Neural progenitor cell (in vitro differentiated cells): ENCODE measurements around the gene CCDC107. TPM values are rescaled to one million over a fixed set of nuclear protein-coding genes. Genes with fewer than 3 reads are reported as not detected.

Experiments used
- DNase-seq: peaks from one replicate; pipeline ENCODE4 v3.0.0-alpha.2; 2016; ENCODE audit warnings: low spot score
- H2AFZ ChIP-seq: fragments of 200-600 bp; sonication (generic); replicated peaks from 2 replicates; pipeline ENCODE4 v1.6.1; 2016; ENCODE audit warnings: antibody characterized with exemption
- H3F3A ChIP-seq: fragments of 200-600 bp; sonication (generic); 2 replicates; pipeline ENCODE4 v1.6.1; 2016; ENCODE audit warnings: antibody characterized with exemption, low read depth
- H3K27ac ChIP-seq: fragments of 200-600 bp; sonication (generic); 2 replicates; pipeline ENCODE4 v1.5.1; 2016; ENCODE audit warnings: mild to moderate bottlenecking
- H3K27me3 ChIP-seq: fragments of 200-600 bp; sonication (generic); 2 replicates; pipeline ENCODE4 v1.6.1; 2016; ENCODE audit warnings: mild to moderate bottlenecking, moderate library complexity
- H3K36me3 ChIP-seq: fragments of 200-600 bp; sonication (generic); 2 replicates; pipeline ENCODE4 v1.5.1; 2016
- H3K4me1 ChIP-seq: fragments of 200-600 bp; sonication (generic); 2 replicates; pipeline ENCODE4 v1.6.1; 2016; ENCODE audit warnings: mixed run types
- H3K4me2 ChIP-seq: fragments of 200-600 bp; sonication (generic); 2 replicates; pipeline ENCODE4 v1.6.1; 2016
- H3K4me3 ChIP-seq: fragments of 200-600 bp; sonication (generic); 2 replicates; pipeline ENCODE4 v1.5.1; 2016
- H3K79me2 ChIP-seq: fragments of 200-600 bp; sonication (generic); 2 replicates; pipeline ENCODE4 v1.6.1; 2016; ENCODE audit warnings: low read depth
- H3K9ac ChIP-seq: fragments of 200-600 bp; sonication (generic); 2 replicates; pipeline ENCODE4 v1.6.1; 2016
- H3K9me3 ChIP-seq: fragments of 200-600 bp; sonication (generic); 2 replicates; pipeline ENCODE4 v1.5.1; 2016; ENCODE audit warnings: low read depth
- H4K20me1 ChIP-seq: fragments of 200-600 bp; sonication (generic); 2 replicates; pipeline ENCODE4 v1.6.1; 2016; ENCODE audit warnings: low read depth
- H3K27ac Mint-ChIP-seq: 3 replicates; pipeline ENCODE4 v1.8.0; 2021; ENCODE audit warnings: mixed read lengths
- H3K27me3 Mint-ChIP-seq: 2 replicates; pipeline ENCODE4 v1.8.0; 2022; ENCODE audit warnings: low read depth, mild to moderate bottlenecking, inconsistent platforms, moderate library complexity, mixed read lengths; ENCODE audit not compliant: insufficient read depth
- H3K36me3 Mint-ChIP-seq: 3 replicates; pipeline ENCODE4 v1.8.0; 2021; ENCODE audit warnings: mixed read lengths
- H3K4me1 Mint-ChIP-seq: 3 replicates; pipeline ENCODE4 v1.8.0; 2021; ENCODE audit warnings: mixed read lengths
- H3K4me3 Mint-ChIP-seq: 3 replicates; pipeline ENCODE4 v1.8.0; 2021; ENCODE audit warnings: mild to moderate bottlenecking, moderate library complexity, mixed read lengths
- H3K9me3 Mint-ChIP-seq: 3 replicates; pipeline ENCODE4 v1.8.0; 2020; ENCODE audit warnings: mixed read lengths
- CTCF ChIP-seq: fragments of 200-600 bp; sonication (generic); IDR thresholded peaks from 2 replicates; pipeline ENCODE4 v1.5.1; 2017; ENCODE audit warnings: antibody characterized with exemption, mild to moderate bottlenecking
- EZH2 ChIP-seq: fragments of 200-600 bp; sonication (generic); IDR thresholded peaks from 2 replicates; pipeline ENCODE4 v1.6.1; 2017; ENCODE audit warnings: antibody characterized with exemption, mild to moderate bottlenecking, moderate library complexity
- EZH2phosphoT487 ChIP-seq: fragments of 200-600 bp; sonication (generic); IDR thresholded peaks from 2 replicates; pipeline ENCODE4 v1.6.1; 2017; ENCODE audit warnings: antibody characterized with exemption
- total RNA-seq: library from RNA; depleted of rRNA; stranded (reverse); fragments of >200 nt; gene quantifications from 2 replicates; pipeline ENCODE4 v1.2.3, GENCODE V29; 2015; ENCODE audit warnings: low replicate concordance

Gene CCDC107
- total RNA-seq, 1 donor from 2014 or later, result 3.8 TPM

- Histone ChIP-seq H3F3A (peaks cover 16% of the 10 kb centered on the region), H3K4me2 (peak overlapping the region; percentile 89), H3K36me3 (no peaks in the 10 kb centered on the region), H3K4me1 (peaks cover 10% of the 10 kb centered on the region), H3K79me2 (peaks cover 19% of the 10 kb centered on the region), H3K4me3 (no peak overlapping the region), H3K27ac (no peak overlapping the region), H3K27me3 (no peaks in the 10 kb centered on the region), H2AFZ (no peak overlapping the region), H3K9me3 (no peaks in the 10 kb centered on the region), H3K9ac (no peak overlapping the region), H4K20me1 (no peaks in the 10 kb centered on the region)
- H3K27ac Mint-ChIP-seq, result no peak overlapping the region
- peaks cover 15% of the 10 kb centered on the region for H3K36me3 Mint-ChIP-seq
- H3K9me3 Mint-ChIP-seq, result peaks cover 2% of the 10 kb centered on the region
- peak overlapping the region; percentile 82 for H3K4me3 Mint-ChIP-seq
- H3K27me3 Mint-ChIP-seq, result peaks cover 9% of the 10 kb centered on the region
- peaks cover 36% of the 10 kb centered on the region for H3K4me1 Mint-ChIP-seq
- no peak for TF ChIP-seq EZH2
- no peak for TF ChIP-seq CTCF
- no peak for TF ChIP-seq EZH2phosphoT487
- DNase-seq, result no peak
Measured at GRCh38 chr9:35687972-35688557, 30.0 kb downstream of the CCDC107 start.

GRCh38 chr9:35688558-35689541 lies 30.8 kb downstream of the CCDC107 start:
- H3K4me1 Mint-ChIP-seq, result peaks cover 36% of the 10 kb centered on the region
- H3K4me3 ChIP-seq, result peak overlapping the region; percentile 69
- no peaks in the 10 kb centered on the region for H3K36me3 ChIP-seq
- peaks cover 16% of the 10 kb centered on the region for H3F3A ChIP-seq
- H3K4me1 ChIP-seq, result peaks cover 10% of the 10 kb centered on the region
- peaks cover 2% of the 10 kb centered on the region for H3K9me3 Mint-ChIP-seq
- peaks cover 11% of the 10 kb centered on the region for H3K36me3 Mint-ChIP-seq
- no peak overlapping the region for H3K27ac ChIP-seq
- H3K79me2 ChIP-seq, result peaks cover 19% of the 10 kb centered on the region
- no peak for DNase-seq
- peak overlapping the region; percentile 66 for H2AFZ ChIP-seq
- H3K4me2 ChIP-seq, result peak overlapping the region; percentile 89
- H3K9ac ChIP-seq, result peak overlapping the region; percentile 62
- no peaks in the 10 kb centered on the region for H3K9me3 ChIP-seq
- H3K27me3 Mint-ChIP-seq, result peaks cover 9% of the 10 kb centered on the region
- no peak for TF ChIP-seq EZH2
- TF ChIP-seq EZH2phosphoT487, result no peak
- TF ChIP-seq CTCF, result no peak
- H3K4me3 Mint-ChIP-seq, result peak overlapping the region; percentile 82
- H3K27me3 ChIP-seq, result no peaks in the 10 kb centered on the region
- H3K27ac Mint-ChIP-seq, result peak overlapping the region; percentile 61
- no peaks in the 10 kb centered on the region for H4K20me1 ChIP-seq

GRCh38 chr9:35689542-35690293 lies 31.6 kb downstream of the CCDC107 start, which contains the start of gene TPM2:
TPM2 (minus strand) TSS chr9:35689925; CDS start chr9:35689817, 108 bp downstream.
- peak within 1 kb of the TSS; percentile 89 for H3K4me3 Mint-ChIP-seq
- no peaks in the 10 kb centered on the region for H3K27me3 ChIP-seq
- H3K36me3 Mint-ChIP-seq, result peaks cover 8% of the 10 kb centered on the region
- no peak for TF ChIP-seq EZH2phosphoT487
- TF ChIP-seq CTCF, result no peak
- no peak for TF ChIP-seq EZH2
- H4K20me1 ChIP-seq, result no peaks in the 10 kb centered on the region
- DNase-seq, result peak; percentile 78
- H3K27ac Mint-ChIP-seq, result peak within 1 kb of the TSS; percentile 61
- H2AFZ ChIP-seq, result peak within 1 kb of the TSS; percentile 66
- H3K27me3 Mint-ChIP-seq, result peaks cover 7% of the 10 kb centered on the region
- H3K27ac ChIP-seq, result no peak within 1 kb of the TSS
- H3K4me3 ChIP-seq, result peak within 1 kb of the TSS; percentile 69
- no peaks in the 10 kb centered on the region for H3K9me3 ChIP-seq
- peaks cover 16% of the 10 kb centered on the region for H3F3A ChIP-seq
- H3K79me2 ChIP-seq, result peaks cover 19% of the 10 kb centered on the region
- H3K36me3 ChIP-seq, result no peaks in the 10 kb centered on the region
- H3K9ac ChIP-seq, result peak within 1 kb of the TSS; percentile 62
- peaks cover 10% of the 10 kb centered on the region for H3K4me1 ChIP-seq
- peaks cover 36% of the 10 kb centered on the region for H3K4me1 Mint-ChIP-seq
- peaks cover 2% of the 10 kb centered on the region for H3K9me3 Mint-ChIP-seq
- H3K4me2 ChIP-seq, result peak within 1 kb of the TSS; percentile 89
